Measurements from ENCODE around the gene FOXL2. TPM values are rescaled to one million over a fixed set of nuclear protein-coding genes. Genes with fewer than 3 reads are reported as not detected.
A peak's percentile ranks its signal among the peaks of the same experiment; 100 is the strongest.

FOXL2 gene
- total and polyA plus RNA-seq, 4 donors: 0.14 TPM; not detected in 3

GRCh38 chr3:138942861-138943623 lies 3.9 kb downstream of the FOXL2 start:
- Histone ChIP-seq H3K9ac (ENCODE audit: insufficient read depth in 1 of 2, low read length in 2 of 2) (no peak overlapping the region), H3K4me3 (no peak overlapping the region), H3K36me3 (ENCODE audit: control insufficient read depth in 4 of 4, insufficient read depth in 4 of 4, low read length in 4 of 4) (no peaks in the 10 kb centered on the region), H3K27ac (ENCODE audit: low read depth in 1 of 2, low read length in 1 of 2) (no peak overlapping the region), H3K9me3 (ENCODE audit: control insufficient read depth in 4 of 4, insufficient read depth in 3 of 4, low read length in 3 of 4) (peaks cover 0 to 8% (median 0%) of the 10 kb centered on the region in 4 donors), H3K4me1 (ENCODE audit: control insufficient read depth in 5 of 5, insufficient read depth in 5 of 5, low read length in 5 of 5) (peaks cover 0 to 37% (median 5%) of the 10 kb centered on the region in 5 donors), H3K27me3 (ENCODE audit: control insufficient read depth in 3 of 3, insufficient read depth in 3 of 3, low read length in 2 of 3) (peaks cover 4 to 95% (median 83%) of the 10 kb centered on the region in 3 donors)
- DNase-seq (no peak), ATAC-seq (ENCODE audit: insufficient read depth, low FRiP score) (no peak)
- 13 to 18% methylated on average over 25 of the region's 25 CpGs for WGBS, 2 donors
- TF ChIP-seq, protein P1, sequence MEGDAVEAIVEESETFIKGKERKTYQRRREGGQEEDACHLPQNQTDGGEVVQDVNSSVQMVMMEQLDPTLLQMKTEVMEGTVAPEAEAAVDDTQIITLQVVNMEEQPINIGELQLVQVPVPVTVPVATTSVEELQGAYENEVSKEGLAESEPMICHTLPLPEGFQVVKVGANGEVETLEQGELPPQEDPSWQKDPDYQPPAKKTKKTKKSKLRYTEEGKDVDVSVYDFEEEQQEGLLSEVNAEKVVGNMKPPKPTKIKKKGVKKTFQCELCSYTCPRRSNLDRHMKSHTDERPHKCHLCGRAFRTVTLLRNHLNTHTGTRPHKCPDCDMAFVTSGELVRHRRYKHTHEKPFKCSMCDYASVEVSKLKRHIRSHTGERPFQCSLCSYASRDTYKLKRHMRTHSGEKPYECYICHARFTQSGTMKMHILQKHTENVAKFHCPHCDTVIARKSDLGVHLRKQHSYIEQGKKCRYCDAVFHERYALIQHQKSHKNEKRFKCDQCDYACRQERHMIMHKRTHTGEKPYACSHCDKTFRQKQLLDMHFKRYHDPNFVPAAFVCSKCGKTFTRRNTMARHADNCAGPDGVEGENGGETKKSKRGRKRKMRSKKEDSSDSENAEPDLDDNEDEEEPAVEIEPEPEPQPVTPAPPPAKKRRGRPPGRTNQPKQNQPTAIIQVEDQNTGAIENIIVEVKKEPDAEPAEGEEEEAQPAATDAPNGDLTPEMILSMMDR (IDR thresholded peaks at IDR 0.05; ENCODE audit: control extremely low read depth, extremely low read depth): no peak

DNA sequence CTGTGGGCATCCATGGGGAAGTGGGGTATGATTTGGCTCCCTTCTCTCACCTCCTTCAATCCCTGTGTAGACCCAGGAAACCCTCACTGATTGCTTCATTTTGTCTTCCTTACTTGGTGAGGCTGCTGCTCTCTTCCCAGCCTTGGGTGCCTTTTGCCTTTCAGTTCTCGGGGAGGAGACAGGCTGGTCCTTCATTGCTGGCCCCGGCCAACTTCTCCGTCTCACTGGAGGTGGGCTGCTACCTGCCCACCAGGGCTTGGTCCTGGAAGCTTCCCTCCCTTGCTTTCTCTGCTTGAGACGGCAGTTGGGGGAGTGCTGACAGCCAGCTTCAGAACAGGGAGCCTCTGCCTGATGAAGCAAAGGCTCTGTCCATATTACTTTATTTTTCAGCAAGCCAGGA lies 4.7 kb downstream of the FOXL2 start:
- H3K27me3 ChIP-seq (ENCODE audit: control insufficient read depth in 3 of 3, insufficient read depth in 3 of 3, low read length in 2 of 3): peaks cover 4 to 95% (median 84%) of the 10 kb centered on the region in 3 donors
- DNase-seq: no peak

GRCh38 chr3:138941259-138941885 lies 5.6 kb downstream of the FOXL2 start:
- DNase-seq (peak; percentile 32 to 53 (median 47)), ATAC-seq (ENCODE audit: insufficient read depth, low FRiP score) (no peak)
- no peak overlapping the region for H3K4me3 ChIP-seq
- no peak overlapping the region for H3K9ac ChIP-seq (ENCODE audit: insufficient read depth in 1 of 2, low read length in 2 of 2)
- H3K27me3 ChIP-seq (ENCODE audit: control insufficient read depth in 3 of 3, insufficient read depth in 3 of 3, low read length in 2 of 3): peaks cover 4 to 95% (median 90%) of the 10 kb centered on the region in 3 donors
- WGBS, 2 donors: 44 to 48% methylated on average over 7 of the region's 7 CpGs
- H3K4me1 ChIP-seq (ENCODE audit: control insufficient read depth in 5 of 5, insufficient read depth in 5 of 5, low read length in 5 of 5): peaks cover 0 to 39% (median 5%) of the 10 kb centered on the region in 5 donors
- peaks cover 0 to 8% (median 0%) of the 10 kb centered on the region in 4 donors for H3K9me3 ChIP-seq (ENCODE audit: control insufficient read depth in 4 of 4, insufficient read depth in 3 of 4, low read length in 3 of 4)
- TF ChIP-seq, protein P1 (IDR thresholded peaks at IDR 0.05; ENCODE audit: control extremely low read depth, extremely low read depth): no peak
- H3K36me3 ChIP-seq (ENCODE audit: control insufficient read depth in 4 of 4, insufficient read depth in 4 of 4, low read length in 4 of 4): no peaks in the 10 kb centered on the region
- H3K27ac ChIP-seq (ENCODE audit: low read depth in 1 of 2, low read length in 1 of 2): no peak overlapping the region

More for the DNA sequence above, 4.7 kb downstream of the FOXL2 start:
- no peak overlapping the region for H3K4me3 ChIP-seq
- no peak overlapping the region for H3K9ac ChIP-seq (ENCODE audit: insufficient read depth in 1 of 2, low read length in 2 of 2)
- H3K36me3 ChIP-seq (ENCODE audit: control insufficient read depth in 4 of 4, insufficient read depth in 4 of 4, low read length in 4 of 4): no peaks in the 10 kb centered on the region
- 75 to 77% methylated on average over 4 of the region's 4 CpGs for whole genome bisulfite sequencing, 2 donors
- H3K4me1 ChIP-seq (ENCODE audit: control insufficient read depth in 5 of 5, insufficient read depth in 5 of 5, low read length in 5 of 5): peaks cover 0 to 42% (median 5%) of the 10 kb centered on the region in 5 donors
- no peak overlapping the region for H3K27ac ChIP-seq (ENCODE audit: low read depth in 1 of 2, low read length in 1 of 2)
- TF ChIP-seq, protein P1 (IDR thresholded peaks at IDR 0.05; ENCODE audit: control extremely low read depth, extremely low read depth): no peak
- H3K9me3 ChIP-seq (ENCODE audit: control insufficient read depth in 4 of 4, insufficient read depth in 3 of 4, low read length in 3 of 4): peaks cover 0 to 8% (median 0%) of the 10 kb centered on the region in 4 donors
- no peak for ATAC-seq (ENCODE audit: insufficient read depth, low FRiP score)

All from lung (tissue), 12 donors.